Adrenal gland (tissue), 5 donors: ENCODE data around the gene ARHGAP26.

Experiments used
- POLR2A ChIP-seq, 2 donors: fragments of 450-650 bp; IDR thresholded peaks; one replicate each; pipeline ENCODE4 v1.6.1; 2017; ENCODE audit warnings: antibody characterized with exemption in 2 of 2, mild to moderate bottlenecking in 2 of 2, moderate library complexity in 1 of 2
- TF ChIP-seq, protein P1 (sequence below), 6 experiments: fragments of 450-650 bp in 4 of 6; fragments of 200-600 bp in 2 of 6; sonication (generic) in 1 of 6; IDR thresholded peaks; 1 replicate in 5 of 6; 2 replicates in 1 of 6; pipeline versions ENCODE4 v1.5.1 to v1.8.0; 2016 to 2021; ENCODE audit warnings: antibody characterized with exemption in 6 of 6, mild to moderate bottlenecking in 2 of 6, moderate library complexity in 1 of 6
- donor health status: DM: no; HTN: no; CAD: no.

DNA sequence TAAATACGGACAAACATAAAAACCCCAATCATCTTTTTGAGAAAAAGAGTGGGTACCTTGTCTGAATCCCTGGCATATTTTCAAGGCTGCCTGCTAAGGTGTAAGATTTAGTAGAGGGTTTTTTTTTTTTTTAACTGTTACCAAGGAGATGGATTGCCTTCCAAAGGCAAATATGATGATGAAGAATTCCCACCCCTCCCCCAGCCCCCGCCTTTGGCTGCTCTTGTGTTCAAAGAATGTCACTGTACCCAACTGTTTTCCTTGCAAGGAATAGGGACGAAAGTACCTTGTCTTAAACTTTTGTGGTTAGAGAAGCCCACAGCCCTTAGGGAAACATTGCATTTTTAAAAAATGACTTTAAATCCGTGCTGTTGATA lies 31.3 kb downstream of the ARHGAP26 start:
- TF ChIP-seq, protein P1, sequence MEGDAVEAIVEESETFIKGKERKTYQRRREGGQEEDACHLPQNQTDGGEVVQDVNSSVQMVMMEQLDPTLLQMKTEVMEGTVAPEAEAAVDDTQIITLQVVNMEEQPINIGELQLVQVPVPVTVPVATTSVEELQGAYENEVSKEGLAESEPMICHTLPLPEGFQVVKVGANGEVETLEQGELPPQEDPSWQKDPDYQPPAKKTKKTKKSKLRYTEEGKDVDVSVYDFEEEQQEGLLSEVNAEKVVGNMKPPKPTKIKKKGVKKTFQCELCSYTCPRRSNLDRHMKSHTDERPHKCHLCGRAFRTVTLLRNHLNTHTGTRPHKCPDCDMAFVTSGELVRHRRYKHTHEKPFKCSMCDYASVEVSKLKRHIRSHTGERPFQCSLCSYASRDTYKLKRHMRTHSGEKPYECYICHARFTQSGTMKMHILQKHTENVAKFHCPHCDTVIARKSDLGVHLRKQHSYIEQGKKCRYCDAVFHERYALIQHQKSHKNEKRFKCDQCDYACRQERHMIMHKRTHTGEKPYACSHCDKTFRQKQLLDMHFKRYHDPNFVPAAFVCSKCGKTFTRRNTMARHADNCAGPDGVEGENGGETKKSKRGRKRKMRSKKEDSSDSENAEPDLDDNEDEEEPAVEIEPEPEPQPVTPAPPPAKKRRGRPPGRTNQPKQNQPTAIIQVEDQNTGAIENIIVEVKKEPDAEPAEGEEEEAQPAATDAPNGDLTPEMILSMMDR (IDR thresholded peaks at IDR 0.05): no peak
- TF ChIP-seq POLR2A (IDR thresholded peaks at IDR 0.05): no peak
